HFFc6 (cell line): ENCODE data around the gene METTL2A. TPM values are rescaled to one million over a fixed set of nuclear protein-coding genes. Genes with fewer than 3 reads are reported as not detected.
A peak's percentile ranks its signal among the peaks of the same experiment; 100 is the strongest.
"Not testable (repeated sequence)": the region's sequence is repeated elsewhere in the genome, so short reads cannot be mapped to it uniquely, and the experiment has no call there.

Experiments
- DNase-seq: peaks from one replicate; pipeline ENCODE4 v3.0.0-alpha.2; 2018
- H3K27ac Mint-ChIP-seq: 2 replicates; pipeline ENCODE4 v1.8.0; 2020; ENCODE audit warnings: mild to moderate bottlenecking, mixed read lengths
- H3K27me3 Mint-ChIP-seq: 2 replicates; pipeline ENCODE4 v1.8.0; 2021; ENCODE audit warnings: mild to moderate bottlenecking, moderate library complexity, mixed read lengths; ENCODE audit not compliant: insufficient read depth
- H3K36me3 Mint-ChIP-seq: 2 replicates; pipeline ENCODE4 v1.8.0; 2021; ENCODE audit warnings: low read depth, mixed read lengths
- H3K4me1 Mint-ChIP-seq: 2 replicates; pipeline ENCODE4 v1.8.0; 2020; ENCODE audit warnings: low read depth, mixed read lengths
- H3K4me3 Mint-ChIP-seq: 2 replicates; pipeline ENCODE4 v1.8.0; 2020; ENCODE audit warnings: mild to moderate bottlenecking, moderate library complexity, mixed read lengths
- H3K9me3 Mint-ChIP-seq: 2 replicates; pipeline ENCODE4 v1.8.0; 2020; ENCODE audit warnings: mild to moderate bottlenecking, mixed read lengths
- CTCF ChIP-seq: fragments of 200-600 bp; sonication (generic); IDR thresholded peaks from 2 replicates; pipeline ENCODE4 v1.5.0; 2021; ENCODE audit warnings: antibody characterized with exemption, mild to moderate bottlenecking
- total RNA-seq, 6 experiments: library from RNA; stranded (reverse); fragmentation: NEBNext Ultra II Directional; extraction: Animal tissue kit (Norgen Biotek cat#: 25700); gene quantifications; 2 replicates in 1 of 6; 3 replicates in 5 of 6; pipeline ENCODE4 v1.2.3, GENCODE V29; 2021

METTL2A gene
- total RNA-seq, 6 experiments from 2014 or later: 19.7 to 22.9 (median 21.1) TPM

GRCh38 chr17:62456016-62456415 is 32.3 kb downstream of the METTL2A start:
- Mint-ChIP-seq H3K9me3 (no peaks in the 10 kb centered on the region), H3K27ac (no peak overlapping the region), H3K36me3 (peaks cover 5% of the 10 kb centered on the region; the same call in 1 of the 2 replicates), H3K4me3 (no peak overlapping the region), H3K4me1 (no peaks in the 10 kb centered on the region), H3K27me3 (peaks cover 1% of the 10 kb centered on the region; the same call in 1 of the 2 replicates)
- TF ChIP-seq CTCF: no peak
- no peak for DNase-seq

- H3K27ac Mint-ChIP-seq, H3K4me1 Mint-ChIP-seq, H3K36me3 Mint-ChIP-seq, DNase-seq, H3K9me3 Mint-ChIP-seq, H3K4me3 Mint-ChIP-seq, H3K27me3 Mint-ChIP-seq: not testable (repeated sequence)
These were observed 34.8 kb downstream of the METTL2A start for GRCh38 chr17:62458483-62458882.

DNA sequence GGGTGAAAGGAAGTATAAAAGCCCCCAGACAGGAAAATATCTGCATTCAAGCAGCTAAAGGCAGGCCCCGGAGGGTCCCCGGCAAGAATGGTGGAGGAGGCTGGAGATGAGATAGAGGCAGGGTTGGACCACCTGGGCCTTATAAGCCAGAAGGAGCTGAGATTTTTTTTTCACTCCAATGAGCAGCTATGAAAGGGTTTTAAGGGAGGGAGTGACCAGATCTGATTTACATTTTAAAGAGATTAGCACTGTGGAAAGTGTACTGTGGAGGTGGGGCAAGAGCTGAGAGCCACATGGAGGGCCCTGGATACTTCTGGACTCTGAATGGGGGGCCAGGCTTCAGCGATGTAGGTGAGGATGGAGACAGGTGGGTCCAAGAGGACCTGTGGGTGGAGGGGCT is 40.7 kb downstream of the METTL2A start:
- DNase-seq, H3K9me3 Mint-ChIP-seq, H3K27me3 Mint-ChIP-seq, H3K36me3 Mint-ChIP-seq, H3K27ac Mint-ChIP-seq, H3K4me1 Mint-ChIP-seq, H3K4me3 Mint-ChIP-seq: not testable (repeated sequence)

GRCh38 chr17:62465271-62465670 is 41.6 kb downstream of the METTL2A start:
- not testable (repeated sequence) for H3K4me1 Mint-ChIP-seq, H3K27me3 Mint-ChIP-seq, DNase-seq, H3K4me3 Mint-ChIP-seq, H3K9me3 Mint-ChIP-seq, H3K36me3 Mint-ChIP-seq, H3K27ac Mint-ChIP-seq

DNA sequence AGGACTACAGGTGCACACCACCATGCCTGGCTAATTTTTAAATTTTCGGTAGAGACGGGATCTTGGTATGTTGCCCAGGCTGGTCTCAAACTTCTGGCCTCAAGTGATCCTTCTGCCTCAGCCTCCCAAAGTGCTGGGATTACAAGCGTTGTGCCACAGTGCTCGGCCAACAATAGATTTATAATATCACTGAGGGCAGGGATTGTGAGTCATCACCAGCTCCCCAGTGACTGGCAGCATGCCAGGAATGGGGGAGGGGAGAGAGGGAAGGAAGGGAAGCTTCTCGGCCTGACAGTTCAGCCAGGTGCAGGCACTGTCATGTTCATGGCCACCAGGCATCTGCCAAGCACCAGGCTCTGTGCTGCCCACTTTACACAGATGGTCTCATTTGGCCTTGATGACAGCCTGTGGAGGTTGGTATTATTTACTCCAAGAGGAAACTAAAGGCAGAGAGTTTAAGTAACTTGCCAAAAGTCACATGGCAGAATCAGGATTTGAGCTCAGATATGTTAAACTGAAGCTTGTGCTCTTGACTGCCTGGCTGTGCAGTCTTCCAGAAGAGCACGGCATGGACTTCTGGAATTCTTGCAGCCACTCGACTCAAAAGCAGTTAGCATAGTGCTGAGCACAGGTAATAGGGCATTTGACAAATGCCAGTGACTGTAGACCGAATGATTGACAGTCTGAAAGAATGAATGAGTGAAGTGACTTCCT is 47.1 kb downstream of the METTL2A start:
- DNase-seq: peak; percentile 42
- not testable (repeated sequence) for H3K4me3 Mint-ChIP-seq, H3K27me3 Mint-ChIP-seq, H3K9me3 Mint-ChIP-seq, H3K4me1 Mint-ChIP-seq, H3K36me3 Mint-ChIP-seq
- peak overlapping the region; percentile 69 for H3K27ac Mint-ChIP-seq

DNA sequence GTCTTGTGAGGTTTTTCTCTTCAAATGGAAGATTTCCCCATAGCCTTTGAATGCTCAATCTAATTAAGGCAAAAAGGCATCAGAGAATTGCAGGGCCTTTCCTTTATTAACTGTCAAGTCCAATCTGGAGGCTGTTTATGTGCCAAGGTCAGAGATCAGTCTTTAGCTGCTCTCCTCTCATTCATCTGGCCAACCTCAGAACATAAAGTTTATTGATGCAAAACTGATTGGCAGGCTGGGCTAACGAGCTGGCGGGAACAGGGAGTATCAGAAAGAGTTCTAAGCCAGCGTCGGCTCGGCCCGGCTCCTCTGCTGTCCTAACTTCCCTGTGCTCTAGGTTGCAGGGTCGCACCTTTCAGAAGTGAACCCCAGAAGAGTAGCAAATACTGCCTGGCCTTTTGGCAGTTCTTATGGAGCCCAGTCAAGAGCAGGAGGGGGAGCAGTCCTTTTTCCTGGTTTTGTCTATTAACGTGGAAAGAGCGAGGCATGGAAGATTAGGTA is 47.7 kb downstream of the METTL2A start:
- H3K4me1 Mint-ChIP-seq, H3K27ac Mint-ChIP-seq, H3K27me3 Mint-ChIP-seq, H3K36me3 Mint-ChIP-seq, H3K4me3 Mint-ChIP-seq, DNase-seq, H3K9me3 Mint-ChIP-seq: not testable (repeated sequence)

DNA sequence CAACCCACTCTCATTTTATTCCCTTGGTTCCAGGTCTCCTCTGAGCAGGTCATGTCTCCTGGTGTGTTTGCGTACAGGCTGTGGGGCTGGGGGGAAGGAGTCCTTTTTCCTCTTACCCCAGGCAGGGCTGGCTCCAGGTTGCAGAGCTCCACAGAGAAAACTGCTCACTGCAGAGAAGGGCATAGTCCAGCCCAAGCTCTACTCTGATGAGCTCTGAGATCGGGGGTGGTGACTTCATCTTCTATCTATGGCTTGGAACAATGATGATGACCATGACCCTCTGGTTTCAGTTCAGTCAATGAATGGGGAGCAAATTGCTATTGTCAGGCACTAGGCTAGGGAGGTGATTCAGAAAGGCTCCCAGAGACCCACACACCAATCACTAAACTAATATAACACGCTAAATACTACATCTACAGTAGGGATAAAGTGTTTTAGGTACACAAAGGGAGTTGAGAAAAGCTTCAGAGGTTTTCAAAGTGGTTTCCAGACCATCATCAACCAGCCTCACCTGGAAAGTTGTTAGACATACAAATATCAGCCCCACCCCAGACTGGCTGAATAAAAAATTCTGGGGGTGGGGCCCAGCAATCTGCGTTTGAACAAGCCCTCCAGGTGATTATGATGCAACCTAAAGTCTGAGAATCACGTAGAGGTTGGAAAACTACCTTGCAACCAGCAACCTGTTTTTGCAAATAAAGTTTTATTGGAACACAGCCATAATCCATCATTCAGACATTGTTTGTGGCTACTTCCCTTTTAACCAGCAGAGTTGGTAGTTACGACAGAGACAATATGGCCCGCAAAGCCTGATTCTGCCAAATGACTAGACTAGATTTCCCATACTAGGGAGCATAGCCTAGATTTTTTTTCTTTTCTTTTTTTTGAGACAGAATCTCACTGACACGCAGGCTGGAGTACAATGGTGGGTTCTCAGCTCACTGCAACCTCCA is 49.6 kb downstream of the METTL2A start:
- H3K27me3 Mint-ChIP-seq, H3K36me3 Mint-ChIP-seq, H3K4me3 Mint-ChIP-seq, H3K27ac Mint-ChIP-seq, H3K9me3 Mint-ChIP-seq, DNase-seq: not testable (repeated sequence)
- H3K4me1 Mint-ChIP-seq: peaks cover 15% of the 10 kb centered on the region

- not testable (repeated sequence) for H3K27me3 Mint-ChIP-seq, DNase-seq, H3K9me3 Mint-ChIP-seq
- H3K4me1 Mint-ChIP-seq: peaks cover 20% of the 10 kb centered on the region
- H3K36me3 Mint-ChIP-seq: peaks cover 11% of the 10 kb centered on the region
- H3K27ac Mint-ChIP-seq: peak overlapping the region; percentile 74
- H3K4me3 Mint-ChIP-seq: peak overlapping the region; percentile 86
These were observed 53.4 kb downstream of the METTL2A start for GRCh38 chr17:62477111-62477510.

DNA sequence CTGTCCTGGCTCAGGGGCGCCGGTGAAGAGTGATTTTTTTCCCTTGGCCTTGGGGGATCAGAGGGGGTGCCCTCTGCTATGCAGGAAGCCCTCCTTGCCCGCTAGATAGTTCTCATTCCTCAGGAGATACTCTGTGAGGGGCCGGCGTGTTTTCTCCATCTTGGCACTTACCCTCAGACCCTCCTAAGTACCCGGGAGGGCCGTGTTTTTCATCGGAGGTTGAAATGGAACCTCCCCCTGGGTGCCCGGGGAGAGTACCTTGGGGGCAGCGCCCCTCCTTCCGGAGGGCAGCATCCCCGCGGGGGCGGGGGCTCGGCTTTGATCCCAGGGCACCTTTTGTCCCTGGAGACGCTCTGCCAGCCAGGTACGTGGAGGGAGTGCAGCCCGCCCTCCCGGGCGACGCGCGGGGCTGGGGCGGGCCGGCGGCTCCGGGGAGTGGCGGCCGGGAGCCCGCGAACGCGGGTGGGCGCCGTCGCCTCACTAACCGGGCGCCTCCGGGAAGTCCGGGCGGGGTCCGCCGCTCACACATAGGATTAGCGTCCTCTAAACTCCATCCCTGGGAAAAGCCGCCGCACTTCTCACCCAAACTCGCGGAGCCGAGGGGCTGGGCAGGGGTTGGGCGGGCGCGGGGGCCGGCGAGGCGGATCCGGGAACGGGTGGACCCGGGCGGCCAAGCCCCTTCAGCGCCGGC is 54.2 kb downstream of the METTL2A start:
- H3K4me1 Mint-ChIP-seq: peaks cover 20% of the 10 kb centered on the region
- peak overlapping the region; percentile 86 for H3K4me3 Mint-ChIP-seq
- peak overlapping the region; percentile 74 for H3K27ac Mint-ChIP-seq
- not testable (repeated sequence) for DNase-seq, H3K9me3 Mint-ChIP-seq, H3K27me3 Mint-ChIP-seq
- H3K36me3 Mint-ChIP-seq: peaks cover 11% of the 10 kb centered on the region
